ENCODE measurements around the gene SELPLG. TPM values are rescaled to one million over a fixed set of nuclear protein-coding genes. Genes with fewer than 3 reads are reported as not detected.
A peak's percentile ranks its signal among the peaks of the same experiment; 100 is the strongest.

The SELPLG gene
- total RNA-seq, 2 experiments from 2014 or later, result 22.1 to 23.8 TPM

DNA sequence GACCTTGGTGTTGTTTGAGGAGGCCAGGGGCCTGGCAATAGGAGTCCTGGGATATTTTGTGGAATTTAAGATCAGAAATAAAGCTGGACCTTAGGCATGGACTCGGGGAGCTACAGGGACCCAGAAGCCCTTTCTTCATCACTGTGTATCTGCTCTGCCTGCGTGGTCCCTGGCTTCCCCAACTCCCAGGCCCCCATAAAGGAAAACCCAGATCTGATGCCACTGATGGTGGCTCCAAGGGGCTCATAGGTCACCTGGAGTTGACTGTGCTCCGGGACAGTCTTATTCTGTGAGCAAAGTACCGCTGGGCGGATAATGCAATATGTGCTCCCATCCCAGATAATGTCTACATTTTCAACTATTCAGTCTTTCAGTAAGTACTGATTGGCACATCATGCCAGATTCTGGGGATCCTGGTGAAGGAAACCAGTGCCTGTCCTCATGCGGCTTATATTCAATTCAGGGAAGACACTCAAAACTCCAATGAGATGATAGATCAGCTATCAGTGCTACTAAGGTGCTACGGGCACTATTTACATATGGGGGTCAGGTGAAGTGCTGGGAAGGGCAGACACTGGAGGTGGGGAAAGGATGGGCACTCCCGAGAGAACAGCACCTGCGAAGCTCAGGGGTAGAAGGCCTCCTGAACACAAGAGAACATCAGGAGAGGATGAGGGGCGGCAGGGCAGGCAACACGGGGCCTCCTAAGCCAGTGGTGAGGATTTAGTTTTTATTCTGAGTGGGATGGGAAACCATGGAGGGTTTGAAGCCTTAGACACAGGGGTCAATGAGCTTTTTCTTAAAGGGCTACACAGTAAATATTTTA lies 5.5 kb upstream of the SELPLG start:
- no peak for DNase-seq
- POLR2A ChIA-PET, result interaction anchor here (0.9 to 1.3 kb wide), 4 partner anchors 11 to 21 kb away, joined by 3 to 5 read pairs (median 4); no protein-coding TSS in a partner anchor
- no peak overlapping the region for H3K4me3 Mint-ChIP-seq
- no peaks in the 10 kb centered on the region for H3K27me3 Mint-ChIP-seq
- H3K4me1 Mint-ChIP-seq (ENCODE audit: low read depth), result peaks cover 37% of the 10 kb centered on the region
- no peak overlapping the region for H3K27ac Mint-ChIP-seq
- H3K36me3 Mint-ChIP-seq (ENCODE audit: low read depth), result peaks cover under 1% of the 10 kb centered on the region
- TF ChIP-seq, protein P1, sequence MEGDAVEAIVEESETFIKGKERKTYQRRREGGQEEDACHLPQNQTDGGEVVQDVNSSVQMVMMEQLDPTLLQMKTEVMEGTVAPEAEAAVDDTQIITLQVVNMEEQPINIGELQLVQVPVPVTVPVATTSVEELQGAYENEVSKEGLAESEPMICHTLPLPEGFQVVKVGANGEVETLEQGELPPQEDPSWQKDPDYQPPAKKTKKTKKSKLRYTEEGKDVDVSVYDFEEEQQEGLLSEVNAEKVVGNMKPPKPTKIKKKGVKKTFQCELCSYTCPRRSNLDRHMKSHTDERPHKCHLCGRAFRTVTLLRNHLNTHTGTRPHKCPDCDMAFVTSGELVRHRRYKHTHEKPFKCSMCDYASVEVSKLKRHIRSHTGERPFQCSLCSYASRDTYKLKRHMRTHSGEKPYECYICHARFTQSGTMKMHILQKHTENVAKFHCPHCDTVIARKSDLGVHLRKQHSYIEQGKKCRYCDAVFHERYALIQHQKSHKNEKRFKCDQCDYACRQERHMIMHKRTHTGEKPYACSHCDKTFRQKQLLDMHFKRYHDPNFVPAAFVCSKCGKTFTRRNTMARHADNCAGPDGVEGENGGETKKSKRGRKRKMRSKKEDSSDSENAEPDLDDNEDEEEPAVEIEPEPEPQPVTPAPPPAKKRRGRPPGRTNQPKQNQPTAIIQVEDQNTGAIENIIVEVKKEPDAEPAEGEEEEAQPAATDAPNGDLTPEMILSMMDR (IDR thresholded peaks at IDR 0.05), result no peak
- CTCF ChIA-PET, result interaction anchor here (0.7 to 9.1 kb wide), 6 partner anchors 11 to 72 kb away, joined by 3 to 82 read pairs (median 9); no protein-coding TSS in a partner anchor
- no peaks in the 10 kb centered on the region for H3K9me3 Mint-ChIP-seq
- ATAC-seq, result no peak
- intact Hi-C loops (cut with micrococcal nuclease), result loop anchor here (10.0 kb wide), 1 partner anchor 456 kb away; the partner anchor contains the start of genes ALKBH2 and UNG

DNA sequence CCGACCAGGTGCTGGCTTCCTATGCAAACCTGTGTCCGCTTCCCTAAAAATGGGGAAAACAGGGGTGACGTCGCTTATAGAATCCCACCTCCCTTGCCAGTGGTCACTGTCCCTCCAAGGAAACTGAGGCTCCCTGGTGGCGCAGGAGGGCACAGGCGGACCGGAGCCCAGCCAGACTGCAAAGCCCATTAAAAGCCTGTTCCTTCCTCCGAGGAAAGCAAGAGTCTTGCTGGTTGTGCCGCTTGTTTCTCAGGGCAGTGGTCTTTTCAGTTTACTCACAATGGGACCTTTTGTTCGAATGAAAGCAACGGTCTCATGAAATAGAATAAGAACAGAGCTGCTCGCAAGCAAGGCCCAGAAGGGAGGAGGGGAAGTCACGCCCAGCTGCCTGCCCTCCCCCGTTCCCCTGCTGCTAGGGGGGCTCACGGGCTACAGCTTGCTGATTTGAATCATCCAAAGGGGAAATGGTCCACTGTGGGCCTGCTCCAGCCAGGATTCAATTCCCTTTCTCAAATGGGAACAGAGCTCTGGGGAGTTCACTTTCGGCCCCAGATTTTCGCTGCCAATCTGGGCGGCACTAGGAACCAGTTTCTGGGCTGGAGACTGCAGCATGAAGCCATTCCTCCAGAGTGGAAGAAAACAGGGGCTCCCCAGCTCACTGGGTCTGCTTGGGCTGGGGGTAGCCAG lies 4.6 kb upstream of the SELPLG start:
- CTCF ChIA-PET, result interaction anchor here (0.6 to 12.8 kb wide), 6 partner anchors 21 to 313 kb away, joined by 3 to 245 read pairs (median 14); no protein-coding TSS in a partner anchor
- Mint-ChIP-seq H3K27ac (no peak overlapping the region), H3K9me3 (no peaks in the 10 kb centered on the region), H3K27me3 (no peaks in the 10 kb centered on the region), H3K4me1 (ENCODE audit: low read depth) (peaks cover 45% of the 10 kb centered on the region), H3K36me3 (ENCODE audit: low read depth) (no peaks in the 10 kb centered on the region), H3K4me3 (no peak overlapping the region)
- DNase-seq (no peak), ATAC-seq (no peak)
- POLR2A ChIA-PET, result interaction anchor here (1.3 to 1.8 kb wide), 2 partner anchors 20 to 26 kb away, joined by 3 to 6 read pairs; no protein-coding TSS in a partner anchor
- intact Hi-C loops (cut with micrococcal nuclease), result loop anchor here (10.0 kb wide), 1 partner anchor 457 kb away; the partner anchor contains the start of genes ALKBH2 and UNG
- TF ChIP-seq, protein P1 (IDR thresholded peaks at IDR 0.05), result no peak

- intact Hi-C loops (cut with micrococcal nuclease), result loop anchor here (10.0 kb wide), 1 partner anchor 457 kb away; the partner anchor contains the start of genes ALKBH2 and UNG
- Mint-ChIP-seq H3K27me3 (no peaks in the 10 kb centered on the region), H3K27ac (no peak overlapping the region), H3K4me3 (no peak overlapping the region), H3K4me1 (ENCODE audit: low read depth) (peaks cover 47% of the 10 kb centered on the region), H3K36me3 (ENCODE audit: low read depth) (no peaks in the 10 kb centered on the region), H3K9me3 (no peaks in the 10 kb centered on the region)
- CTCF ChIA-PET, result interaction anchor here (0.8 to 12.8 kb wide), 7 partner anchors 9 to 313 kb away, joined by 3 to 245 read pairs (median 25); no protein-coding TSS in a partner anchor
- no peak for ATAC-seq
- POLR2A ChIA-PET, result interaction anchor here (0.9 to 13.8 kb wide), 6 partner anchors 9 to 71 kb away, joined by 4 to 225 read pairs (median 5); partner anchors contain the start of genes ISCU and SART3
- TF ChIP-seq, protein P1 (IDR thresholded peaks at IDR 0.05), result no peak
- no peak for DNase-seq
Observed at GRCh38 chr12:108637222-108637971, 3.7 kb upstream of the SELPLG start.

- no peak for ATAC-seq
- Mint-ChIP-seq H3K36me3 (ENCODE audit: low read depth) (peaks cover 8% of the 10 kb centered on the region), H3K9me3 (peaks cover 2% of the 10 kb centered on the region), H3K27me3 (no peaks in the 10 kb centered on the region), H3K27ac (peak overlapping the region; percentile 100), H3K4me3 (peak overlapping the region; percentile 91), H3K4me1 (ENCODE audit: low read depth) (peaks cover 56% of the 10 kb centered on the region)
- ChIA-PET CTCF (interaction anchor here (1.3 to 12.8 kb wide), 10 partner anchors 10 to 315 kb away, joined by 3 to 245 read pairs (median 10); partner anchors contain the start of gene ISCU), POLR2A (interaction anchor here (0.5 to 13.8 kb wide), 9 partner anchors 8 to 90 kb away, joined by 3 to 225 read pairs (median 4); partner anchors contain the start of genes ISCU and SART3)
- TF ChIP-seq, protein P1 (IDR thresholded peaks at IDR 0.05), result no peak
- no peak for DNase-seq
- intact Hi-C loops (cut with micrococcal nuclease), result loop anchor here (10.0 kb wide), 1 partner anchor 459 kb away; the partner anchor contains the start of genes ALKBH2 and UNG
Observed at GRCh38 chr12:108635997-108636808, 2.5 kb upstream of the SELPLG start.

All from activated CD8-positive, alpha-beta T cell treated with anti-CD3 and anti-CD28 coated beads for 36 hours (primary cell).